Fibroblast of skin of scalp (primary cell): ENCODE data around the gene AFF3.

Source experiments
- DNase-seq: peaks from one replicate; pipeline ENCODE4 v3.0.0-alpha.2; 2013

The AFF3 gene

GRCh38 chr2:99877963-99878362 lies 264.4 kb downstream of the AFF3 start:
- DNase-seq: no peak

GRCh38 chr2:99876956-99877355 lies 265.4 kb downstream of the AFF3 start:
- DNase-seq: no peak

DNA sequence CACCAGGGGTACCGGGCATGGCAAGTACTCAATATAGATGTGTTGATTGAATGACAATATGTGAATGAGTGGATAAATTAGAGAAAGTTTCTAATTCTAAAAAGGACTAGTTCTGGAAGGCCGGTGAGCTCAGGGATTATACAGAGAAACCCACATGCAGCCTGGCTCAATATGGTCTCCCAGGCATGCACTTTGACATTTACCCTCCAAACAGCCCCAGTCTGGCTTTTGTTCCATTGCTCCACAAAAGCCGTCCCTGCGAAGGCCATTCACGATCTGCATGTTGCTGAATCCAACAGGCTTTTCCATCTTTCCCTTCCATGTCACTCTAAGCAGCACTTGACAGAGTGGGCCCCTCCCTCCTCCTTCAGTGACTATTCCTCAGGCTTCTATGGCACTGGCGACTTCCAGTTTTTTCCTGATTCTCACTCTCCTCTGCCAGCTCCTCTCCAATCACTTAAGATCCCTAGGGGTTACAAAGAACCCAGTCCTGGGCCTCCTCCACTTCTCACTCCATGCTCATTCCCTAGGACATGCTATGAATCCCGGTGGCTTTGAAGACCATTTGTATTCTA lies 266.7 kb downstream of the AFF3 start:
- no peak for DNase-seq

DNA sequence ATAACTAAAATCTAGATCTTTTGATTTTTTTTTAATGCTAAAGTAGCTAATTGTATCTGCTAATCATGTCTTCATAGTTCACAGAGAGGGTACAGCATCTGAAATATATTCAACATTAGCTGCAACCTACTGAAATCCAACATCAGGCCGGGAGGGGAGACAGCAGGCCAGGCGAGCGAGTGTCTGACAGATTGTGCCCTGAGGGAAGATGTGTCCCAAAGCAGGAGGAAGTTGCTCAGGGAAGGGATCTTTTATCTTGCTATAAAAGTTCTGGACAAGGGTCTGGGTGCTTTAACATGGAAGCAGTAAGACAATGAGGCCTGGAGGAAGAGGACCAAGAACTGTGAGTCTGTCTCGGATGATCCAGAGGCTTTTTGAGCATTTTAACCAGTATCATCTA lies 274.1 kb downstream of the AFF3 start:
- DNase-seq: no peak

- peak; percentile 68 for DNase-seq
These were observed 274.6 kb downstream of the AFF3 start for GRCh38 chr2:99867770-99868169.

DNA sequence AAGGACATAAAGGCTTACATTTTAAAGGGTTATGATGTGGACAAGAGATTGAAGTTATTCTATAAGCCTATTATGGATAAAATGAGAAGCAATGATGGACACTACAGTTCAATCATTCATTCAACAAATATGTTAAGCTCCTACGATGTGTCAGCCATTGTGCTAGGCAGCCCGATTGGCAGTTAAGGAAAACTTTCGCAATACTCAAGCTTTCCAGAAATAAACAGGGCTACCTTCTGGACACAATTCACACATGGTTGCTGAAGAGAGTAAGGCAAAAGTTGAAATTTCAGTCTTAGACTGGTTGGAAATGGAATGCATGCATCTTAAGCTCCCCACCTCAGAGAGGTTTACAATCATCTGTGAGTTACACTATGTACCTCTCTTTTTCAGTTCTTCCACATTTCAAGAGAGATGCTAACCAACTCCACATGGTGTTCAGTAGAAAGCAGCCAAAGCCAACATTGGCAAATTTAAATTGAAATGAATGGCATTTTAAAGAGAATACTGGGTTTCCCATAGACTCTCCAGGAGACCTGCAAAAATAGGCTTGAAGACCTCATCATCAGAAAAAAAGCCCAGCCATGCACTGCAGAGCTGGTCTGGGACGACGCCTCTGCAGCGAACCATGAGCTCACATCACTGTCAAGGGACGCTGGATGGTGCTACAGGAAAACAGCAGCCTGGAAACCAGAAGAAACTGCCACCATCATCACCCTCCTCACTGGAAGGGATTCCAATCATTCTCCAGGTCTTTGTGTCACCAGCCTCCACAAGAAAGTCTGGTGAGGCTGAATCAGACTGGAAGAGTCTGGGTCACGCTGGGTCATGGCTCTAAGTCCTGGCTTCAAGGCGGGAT lies 276.3 kb downstream of the AFF3 start:
- DNase-seq: peak; percentile 97

- peak; percentile 66 for DNase-seq
These were observed 277.5 kb downstream of the AFF3 start for GRCh38 chr2:99864561-99865553.

DNA sequence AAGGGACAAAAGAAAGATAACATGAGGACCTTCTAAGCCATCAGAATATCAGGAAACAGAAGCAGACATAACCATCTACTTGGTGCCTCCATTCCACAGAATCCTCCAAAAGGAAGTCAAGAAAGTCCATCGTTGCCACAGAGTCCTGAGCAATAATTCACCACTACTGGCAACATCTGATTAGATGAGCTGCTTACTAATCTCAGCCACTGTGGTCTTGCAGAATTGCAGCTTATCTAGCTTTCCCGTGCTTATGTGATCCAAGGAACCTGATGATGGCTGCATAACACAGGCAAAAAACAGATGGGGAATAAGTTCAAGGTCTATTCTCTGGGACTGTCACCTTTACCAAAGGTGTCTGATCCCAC lies 278.5 kb downstream of the AFF3 start:
- peak; percentile 68 for DNase-seq

DNA sequence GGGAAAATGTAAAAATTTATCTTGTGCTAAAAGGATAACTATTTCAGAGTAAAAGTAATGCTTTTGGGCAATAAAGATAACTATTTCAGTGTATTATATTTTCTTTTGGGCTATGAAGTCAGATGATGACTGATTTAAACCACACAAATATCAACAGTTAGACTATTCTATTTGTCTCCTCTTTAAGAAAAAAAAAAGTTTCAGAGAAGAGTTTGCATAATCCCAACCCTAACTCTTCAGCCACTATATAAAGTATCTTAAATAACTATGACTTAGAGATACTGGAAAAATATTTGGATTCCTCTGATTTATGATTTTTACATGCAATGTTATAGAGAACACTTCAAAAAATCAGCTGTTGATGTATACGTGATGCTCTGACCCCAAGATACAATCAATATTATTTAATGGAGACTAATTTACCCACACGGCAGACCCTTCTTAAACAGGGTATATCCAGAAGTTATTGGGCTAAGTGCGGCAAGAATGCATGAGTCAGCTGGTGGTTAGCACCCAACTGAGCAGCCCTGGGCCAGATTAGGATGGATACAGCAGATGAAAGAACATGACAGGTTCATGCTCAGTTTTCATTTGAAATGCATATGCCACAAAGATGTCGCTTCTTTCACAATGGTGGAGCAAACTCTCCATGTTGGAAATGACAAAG lies 279.0 kb downstream of the AFF3 start:
- DNase-seq: peak; percentile 86

DNA sequence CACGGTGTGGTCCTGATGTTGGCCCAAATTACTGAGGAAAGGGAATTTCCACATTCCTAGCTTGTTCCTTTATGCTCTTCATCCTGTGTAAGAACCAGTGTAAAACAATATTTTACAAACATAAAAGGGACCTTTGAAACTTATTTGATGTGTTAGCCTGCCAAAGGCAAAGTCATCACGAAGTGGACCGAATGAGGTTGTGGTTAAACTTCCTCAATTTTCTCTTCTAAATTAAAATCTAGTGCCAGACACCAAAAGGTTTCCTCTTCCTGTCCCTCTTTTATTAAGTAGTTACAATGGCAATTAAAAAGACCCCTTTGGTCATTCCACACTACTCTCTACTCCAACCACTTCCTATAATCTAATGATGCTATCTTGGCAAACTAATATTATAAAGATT lies 279.8 kb downstream of the AFF3 start:
- DNase-seq: no peak

DNA sequence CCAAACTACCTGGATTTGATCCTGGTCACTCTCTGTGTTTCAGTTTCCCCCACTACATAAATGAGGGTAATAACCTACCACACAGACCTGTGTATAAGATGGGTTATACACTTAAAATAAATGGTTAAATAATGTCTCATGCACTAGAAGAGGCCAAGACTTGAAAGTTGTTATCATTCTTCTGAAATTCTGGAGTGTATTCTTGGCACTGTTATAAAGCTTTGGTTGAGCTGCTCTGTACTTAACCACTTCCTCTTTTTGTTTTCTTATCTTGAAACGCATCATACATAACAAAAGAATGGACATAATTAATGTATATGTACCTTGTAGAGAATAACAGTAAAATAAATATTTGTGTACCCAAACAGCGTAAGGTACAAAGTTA lies 281.0 kb downstream of the AFF3 start:
- DNase-seq: peak; percentile 62

DNA sequence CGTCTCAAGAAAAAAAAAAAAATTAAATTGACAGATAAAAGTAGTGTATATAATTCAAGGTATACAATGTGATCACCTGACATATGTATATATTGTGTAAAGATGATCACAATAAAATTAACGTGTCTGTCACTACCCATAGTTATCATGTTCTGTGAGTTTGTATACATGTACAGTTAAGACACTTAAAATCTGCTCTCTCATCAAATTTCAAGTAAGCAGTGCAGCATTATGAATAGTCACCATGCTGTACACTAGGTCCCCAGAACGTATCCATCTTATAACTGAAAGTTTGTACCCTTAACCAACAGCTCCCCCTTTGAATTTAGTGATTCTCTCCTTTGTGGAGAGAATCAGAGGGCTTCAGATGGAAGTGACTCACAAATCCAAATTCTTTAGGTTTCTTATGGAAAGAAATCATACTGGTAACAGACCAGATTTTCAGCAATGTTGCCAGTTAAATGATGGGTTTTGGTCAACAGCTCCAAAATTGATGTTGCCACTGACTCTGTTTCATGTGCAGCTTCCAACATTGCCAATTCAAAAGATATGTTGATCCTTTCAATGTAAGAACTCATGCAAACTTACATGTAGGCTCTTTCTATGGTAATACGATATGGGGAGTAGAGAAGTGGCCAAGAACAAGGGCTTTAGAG lies 281.5 kb downstream of the AFF3 start:
- DNase-seq: peak; percentile 44

DNA sequence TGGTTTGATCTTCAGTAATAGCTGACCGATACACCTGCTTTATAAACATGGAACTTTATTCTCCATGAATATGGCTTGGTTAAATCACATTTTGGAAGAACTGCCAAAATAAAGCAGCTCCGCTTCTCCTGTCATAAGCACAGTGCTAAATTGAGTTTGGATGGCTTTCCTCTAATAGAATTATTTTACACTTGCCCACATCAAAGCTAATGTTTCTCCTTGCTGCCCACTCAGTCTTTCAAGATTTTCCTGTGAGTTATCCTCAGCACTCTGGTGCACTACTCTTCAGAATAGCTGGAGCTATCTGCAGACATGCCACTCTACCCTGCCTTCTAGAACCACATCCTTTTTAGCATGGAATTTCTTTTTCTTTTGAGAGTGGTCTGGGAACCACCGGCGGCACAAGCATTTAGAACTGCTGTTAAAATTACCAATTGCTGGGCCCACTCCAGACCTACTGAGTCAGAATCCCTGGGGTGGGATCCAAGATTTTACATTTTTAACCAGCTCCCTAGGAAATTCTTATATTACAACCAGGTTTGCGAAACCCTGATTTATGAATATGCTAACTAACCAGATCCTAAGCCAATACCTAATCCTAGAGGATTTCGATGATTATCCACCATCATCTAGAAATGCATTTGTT lies 283.3 kb downstream of the AFF3 start:
- DNase-seq: peak; percentile 85

GRCh38 chr2:99857867-99858444 lies 284.4 kb downstream of the AFF3 start:
- DNase-seq: no peak

GRCh38 chr2:99857372-99857771 lies 285.0 kb downstream of the AFF3 start:
- no peak for DNase-seq

DNA sequence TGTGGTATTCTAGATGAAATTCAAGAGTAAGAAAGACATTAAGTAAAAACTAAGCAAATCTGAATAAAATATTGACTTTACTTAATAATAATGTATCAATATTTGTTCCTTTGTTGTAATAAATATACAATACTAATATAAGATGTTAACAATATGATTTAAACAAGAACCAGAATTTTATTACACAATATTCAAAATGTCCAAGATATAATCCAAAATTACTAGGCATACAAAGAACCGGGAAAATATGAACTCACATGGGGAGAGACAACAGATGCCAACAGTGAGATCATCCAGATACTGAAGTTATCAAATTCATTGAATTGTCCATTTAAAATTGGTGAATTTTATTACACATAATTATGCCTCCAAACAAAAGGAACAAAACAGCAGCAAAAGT lies 286.3 kb downstream of the AFF3 start:
- DNase-seq: no peak

DNA sequence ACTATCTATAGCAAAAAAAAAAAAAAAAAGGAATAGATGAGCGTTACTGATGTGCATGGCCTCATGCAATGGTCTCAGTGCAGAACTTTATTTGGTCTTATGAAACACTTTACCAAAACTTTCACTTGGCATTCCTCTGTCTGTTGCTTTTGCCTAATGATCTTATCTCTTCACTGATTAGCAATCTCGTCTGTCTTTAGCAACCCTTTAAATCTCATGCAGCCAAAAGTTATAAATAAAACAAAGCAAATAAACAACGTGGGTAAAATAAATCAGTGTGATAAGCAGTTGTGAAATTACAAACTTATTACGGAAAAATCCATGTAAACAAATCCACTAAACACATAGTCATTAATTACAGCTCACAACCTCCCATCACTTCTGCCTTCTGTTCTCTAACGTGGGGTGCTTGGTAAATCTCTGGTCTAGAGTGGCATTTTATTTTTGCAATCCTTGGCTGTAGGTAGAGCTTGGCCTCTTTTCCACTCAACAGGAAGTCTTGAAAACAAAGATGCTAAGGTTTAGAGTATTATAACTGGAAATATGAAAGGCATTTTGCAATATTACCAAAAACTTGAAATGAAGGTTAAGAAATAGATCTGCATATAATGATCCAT lies 288.0 kb downstream of the AFF3 start:
- DNase-seq: no peak

- no peak for DNase-seq
These were observed 289.4 kb downstream of the AFF3 start for GRCh38 chr2:99852956-99853355.

DNA sequence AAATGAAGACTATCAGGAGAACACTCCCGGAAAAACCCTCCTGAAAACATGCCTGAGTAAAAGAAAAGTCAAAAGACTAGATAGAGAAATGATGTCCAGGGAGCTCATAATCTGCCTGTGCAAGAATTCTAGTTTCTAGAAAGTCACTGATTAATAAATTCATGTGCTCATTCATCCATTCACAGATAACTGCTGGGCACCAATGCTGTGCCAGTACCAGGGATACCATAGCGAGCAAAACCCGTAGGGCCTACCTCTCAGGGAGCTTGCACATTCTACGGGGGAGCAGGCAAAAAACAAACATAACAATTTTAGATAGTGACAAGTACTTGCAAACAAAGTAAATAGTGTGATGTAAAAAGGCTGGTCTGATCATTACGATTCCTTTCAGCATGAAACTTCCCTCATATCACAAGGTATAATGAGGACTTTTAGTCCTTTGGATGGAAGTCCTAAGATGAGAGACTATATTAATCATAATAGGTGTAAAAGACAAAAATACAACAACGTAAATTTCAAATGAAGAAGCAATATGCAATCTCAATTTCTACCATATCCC lies 289.9 kb downstream of the AFF3 start:
- DNase-seq: no peak

GRCh38 chr2:99851811-99852210 lies 290.6 kb downstream of the AFF3 start:
- no peak for DNase-seq
